ENCODE measurements around the gene STK26. TPM values are rescaled to one million over a fixed set of nuclear protein-coding genes. Genes with fewer than 3 reads are reported as not detected.

The STK26 gene
- polyA plus RNA-seq, 3 donors, result 11.7 to 25.1 (median 22.2) TPM

- H3K4me2 ChIP-seq (replicated peaks; ENCODE audit: extremely low read depth, low read length, poor library complexity, severe bottlenecking), result peak overlapping the region; percentile 7
- H3K4me1 ChIP-seq (ENCODE audit: control insufficient read depth in 1 of 2, insufficient read depth in 2 of 2, low read length in 2 of 2), result peaks cover 26 to 40% of the 10 kb centered on the region in 2 donors
- H3K27ac ChIP-seq (ENCODE audit: low read depth in 1 of 2, low read length in 2 of 2), result no peak overlapping the region
- peaks cover 0 to 18% of the 10 kb centered on the region in 2 donors for H3K27me3 ChIP-seq (ENCODE audit: control insufficient read depth in 2 of 2, insufficient read depth in 2 of 2, low read length in 2 of 2)
- WGBS (ENCODE audit: insufficient coverage), result no CpG with 5 or more reads among the region's 4 CpGs
- H3K36me3 ChIP-seq (replicated peaks in 1 of 2; ENCODE audit: control insufficient read depth in 1 of 2, insufficient read depth in 2 of 2, low read length in 2 of 2), result no peaks in the 10 kb centered on the region
- no peaks in the 10 kb centered on the region for H3K9me3 ChIP-seq (replicated peaks in 1 of 2; ENCODE audit: control insufficient read depth in 1 of 2, insufficient read depth in 1 of 2, low read length in 2 of 2)
- TF ChIP-seq CTCF (IDR thresholded peaks at IDR 0.05), result no peak
- H3K79me2 ChIP-seq (ENCODE audit: insufficient read depth, low read length), result no peaks in the 10 kb centered on the region
- Mint-ChIP-seq H3K27me3 (ENCODE audit: low read depth in 3 of 3) (peaks cover 0 to 12% (median 0%) of the 10 kb centered on the region in 3 donors), H3K36me3 (no peaks in the 10 kb centered on the region), H3K4me1 (peaks cover 42% of the 10 kb centered on the region), H3K27ac (peak overlapping the region in 1 of 7 donors; percentile 37), H3K4me3 (peak overlapping the region in 1 of 2 donors; percentile 55), H3K9me3 (peaks cover 0 to 2% (median 0%) of the 10 kb centered on the region in 7 donors)
- no peak overlapping the region for H3K4me3 ChIP-seq (replicated peaks in 1 of 3; ENCODE audit: low read depth in 2 of 3, low read length in 3 of 3)
- H2AFZ ChIP-seq (ENCODE audit: insufficient read depth, low read depth, low read length, poor library complexity, severe bottlenecking), result no peak overlapping the region
- H4K20me1 ChIP-seq (ENCODE audit: insufficient read depth, low read length), result no peaks in the 10 kb centered on the region
- DNase-seq, result peak in 2 of 3 donors; percentile 4 to 15
- H3K9ac ChIP-seq (ENCODE audit: insufficient read depth, low read length, poor library complexity, severe bottlenecking), result no peak overlapping the region
- intact Hi-C loops (cut with micrococcal nuclease), result no loop called here
Measured at GRCh38 chrX:132015875-132016274, 7.2 kb upstream of the STK26 start.

- peaks cover 49% of the 10 kb centered on the region for H3K4me1 Mint-ChIP-seq
- Histone ChIP-seq H4K20me1 (ENCODE audit: insufficient read depth, low read length) (no peaks in the 10 kb centered on the region), H2AFZ (ENCODE audit: insufficient read depth, low read depth, low read length, poor library complexity, severe bottlenecking) (peak overlapping the region; percentile 2), H3K36me3 (replicated peaks in 1 of 2; ENCODE audit: control insufficient read depth in 1 of 2, insufficient read depth in 2 of 2, low read length in 2 of 2) (no peaks in the 10 kb centered on the region), H3K27ac (ENCODE audit: low read depth in 1 of 2, low read length in 2 of 2) (peak overlapping the region in 1 of 2 donors; percentile 64), H3K4me1 (ENCODE audit: control insufficient read depth in 1 of 2, insufficient read depth in 2 of 2, low read length in 2 of 2) (peaks cover 34 to 48% of the 10 kb centered on the region in 2 donors), H3K9me3 (replicated peaks in 1 of 2; ENCODE audit: control insufficient read depth in 1 of 2, insufficient read depth in 1 of 2, low read length in 2 of 2) (no peaks in the 10 kb centered on the region), H3K4me2 (replicated peaks; ENCODE audit: extremely low read depth, low read length, poor library complexity, severe bottlenecking) (peak overlapping the region; percentile 54), H3K79me2 (ENCODE audit: insufficient read depth, low read length) (no peaks in the 10 kb centered on the region), H3K9ac (ENCODE audit: insufficient read depth, low read length, poor library complexity, severe bottlenecking) (no peak overlapping the region), H3K4me3 (replicated peaks in 1 of 3; ENCODE audit: low read depth in 2 of 3, low read length in 3 of 3) (peak overlapping the region in 1 of 3 experiments; percentile 39), H3K27me3 (ENCODE audit: control insufficient read depth in 2 of 2, insufficient read depth in 2 of 2, low read length in 2 of 2) (peaks cover 0 to 18% of the 10 kb centered on the region in 2 donors)
- intact Hi-C loops (cut with micrococcal nuclease), result no loop called here
- H3K4me3 Mint-ChIP-seq, result peak overlapping the region in 1 of 2 donors; percentile 16
- H3K27ac Mint-ChIP-seq, result peak overlapping the region; percentile 12 to 91 (median 78)
- no peak for DNase-seq
- H3K27me3 Mint-ChIP-seq (ENCODE audit: low read depth in 3 of 3), result peaks cover 0 to 19% (median 0%) of the 10 kb centered on the region in 3 donors
- peaks cover 0 to 2% (median 0%) of the 10 kb centered on the region in 7 donors for H3K9me3 Mint-ChIP-seq
- WGBS (ENCODE audit: insufficient coverage), result no CpG with 5 or more reads among the region's 2 CpGs
- H3K36me3 Mint-ChIP-seq, result no peaks in the 10 kb centered on the region
- TF ChIP-seq CTCF (IDR thresholded peaks at IDR 0.05), result no peak
Measured at GRCh38 chrX:132016628-132017430, 6.3 kb upstream of the STK26 start.

All from CD14-positive monocyte (primary cell).